Subcutaneous adipose tissue (tissue), 4 donors: ENCODE results near the gene FOXD2. TPM values are rescaled to one million over a fixed set of nuclear protein-coding genes. Genes with fewer than 3 reads are reported as not detected.

Experiments used
- total RNA-seq, 4 donors: library from RNA; depleted of rRNA; stranded (reverse); fragments of >200 nt; gene quantifications; one replicate each; pipeline ENCODE4 v1.1.0, GENCODE V29; 2016
- TF ChIP-seq, protein P1 (sequence below): fragments of 450-650 bp; IDR thresholded peaks from one replicate; pipeline ENCODE4 v1.5.1; 2016; ENCODE audit warnings: low read depth, mild to moderate bottlenecking, control low read depth, antibody characterized with exemption, moderate library complexity

The FOXD2 gene
- total RNA-seq, 4 donors from 2014 or later, result under 0.01 to 0.38 (median 0.17) TPM; not detected in 1

DNA sequence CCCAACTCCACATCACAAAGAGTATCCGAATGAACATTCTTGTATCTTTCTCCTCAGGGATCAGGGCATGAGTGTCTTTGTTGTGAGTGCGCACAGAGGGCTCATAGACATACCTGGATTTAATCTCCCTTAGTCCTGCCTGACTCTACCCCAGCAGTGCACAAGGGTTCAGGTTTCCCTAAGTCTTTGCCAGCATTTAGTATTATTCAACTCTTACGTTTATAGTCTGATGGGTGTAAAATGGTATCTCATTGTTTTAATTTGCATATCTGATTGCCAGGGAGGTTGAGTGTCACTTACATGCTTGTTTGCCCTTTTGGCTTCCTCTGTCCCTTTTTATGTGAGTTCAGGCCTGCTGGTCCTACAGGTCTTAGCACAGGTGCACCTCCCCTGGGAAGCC is 49.5 kb downstream of the FOXD2 start:
- TF ChIP-seq, protein P1, sequence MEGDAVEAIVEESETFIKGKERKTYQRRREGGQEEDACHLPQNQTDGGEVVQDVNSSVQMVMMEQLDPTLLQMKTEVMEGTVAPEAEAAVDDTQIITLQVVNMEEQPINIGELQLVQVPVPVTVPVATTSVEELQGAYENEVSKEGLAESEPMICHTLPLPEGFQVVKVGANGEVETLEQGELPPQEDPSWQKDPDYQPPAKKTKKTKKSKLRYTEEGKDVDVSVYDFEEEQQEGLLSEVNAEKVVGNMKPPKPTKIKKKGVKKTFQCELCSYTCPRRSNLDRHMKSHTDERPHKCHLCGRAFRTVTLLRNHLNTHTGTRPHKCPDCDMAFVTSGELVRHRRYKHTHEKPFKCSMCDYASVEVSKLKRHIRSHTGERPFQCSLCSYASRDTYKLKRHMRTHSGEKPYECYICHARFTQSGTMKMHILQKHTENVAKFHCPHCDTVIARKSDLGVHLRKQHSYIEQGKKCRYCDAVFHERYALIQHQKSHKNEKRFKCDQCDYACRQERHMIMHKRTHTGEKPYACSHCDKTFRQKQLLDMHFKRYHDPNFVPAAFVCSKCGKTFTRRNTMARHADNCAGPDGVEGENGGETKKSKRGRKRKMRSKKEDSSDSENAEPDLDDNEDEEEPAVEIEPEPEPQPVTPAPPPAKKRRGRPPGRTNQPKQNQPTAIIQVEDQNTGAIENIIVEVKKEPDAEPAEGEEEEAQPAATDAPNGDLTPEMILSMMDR, result no peak

DNA sequence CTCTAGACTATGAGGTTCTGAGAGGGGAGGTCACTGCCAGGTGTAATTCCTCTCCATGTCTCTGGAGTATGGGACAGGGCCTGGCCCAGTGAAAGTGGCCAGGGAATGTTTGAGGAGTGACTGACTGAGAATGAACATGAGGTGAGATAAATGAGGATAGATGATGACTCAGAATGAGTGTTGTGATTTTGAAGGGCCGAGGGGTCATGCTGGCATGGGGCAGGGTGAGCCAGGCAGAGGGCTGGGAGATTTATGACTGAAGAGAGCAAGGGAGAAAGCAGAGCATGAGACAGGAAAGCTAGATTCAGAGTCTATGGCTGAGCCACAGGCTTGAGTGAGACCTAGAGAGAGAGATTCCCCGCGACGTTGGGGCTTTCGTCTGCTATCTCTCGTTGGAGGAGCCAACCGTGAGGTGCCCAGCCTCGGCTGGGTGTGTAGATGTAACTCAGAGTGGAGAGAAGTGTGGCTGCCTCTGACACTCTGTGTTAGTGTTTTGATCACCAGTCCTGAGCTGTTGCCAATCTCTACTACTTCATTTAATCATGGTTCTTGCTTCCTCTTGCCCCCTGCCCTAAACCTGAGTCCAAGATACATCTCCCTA is 50.1 kb downstream of the FOXD2 start:
- TF ChIP-seq, protein P1, result no peak

Other genes starting within 250 kb of the FOXD2 start
- 10 to 100 TPM in 1 of 4 donors, 1 to 10 TPM in 1, under 1 TPM in 1, not detected in 1; 0.85 to 11.3 (median 3.8) TPM for gene PDZK1IP1, start 248.0 kb upstream of the FOXD2 start, total RNA-seq
- gene TAL1, start 205.8 kb upstream of the FOXD2 start, total RNA-seq, result 10 to 100 TPM in 1 of 4 donors, 1 to 10 TPM in 3; 3.4 to 20.5 (median 4.6) TPM
- 1 to 10 TPM; 1.6 to 2.4 (median 1.9) TPM for gene STIL, start 123.9 kb upstream of the FOXD2 start, total RNA-seq
- gene CMPK1, start 104.3 kb upstream of the FOXD2 start, total RNA-seq, result 100 to 1,000 TPM; 143 to 290 (median 199) TPM
- gene FOXE3, start 21.8 kb upstream of the FOXD2 start, total RNA-seq, result not detected